ENCODE data around the gene NSUN6.

Gene NSUN6

GRCh38 chr10:18523858-18524257 is 127.5 kb downstream of the NSUN6 start:
- DNase-seq (ENCODE audit: low read depth), result no peak
- no peak for TF ChIP-seq CTCF (IDR thresholded peaks at IDR 0.05; ENCODE audit: low read length, missing control alignments)
- H3K4me3 ChIP-seq (replicated peaks; ENCODE audit: low read depth, low read length), result no peak overlapping the region

- peak; percentile 58 for DNase-seq (ENCODE audit: low read depth)
- no peak for TF ChIP-seq CTCF (IDR thresholded peaks at IDR 0.05; ENCODE audit: low read length, missing control alignments)
- no peak overlapping the region for H3K4me3 ChIP-seq (replicated peaks; ENCODE audit: low read depth, low read length)
These were observed 128.4 kb downstream of the NSUN6 start for GRCh38 chr10:18523025-18523424.

GRCh38 chr10:18516851-18517250 is 134.5 kb downstream of the NSUN6 start:
- no peak overlapping the region for H3K4me3 ChIP-seq (replicated peaks; ENCODE audit: low read depth, low read length)
- DNase-seq (ENCODE audit: low read depth), result no peak
- TF ChIP-seq CTCF (IDR thresholded peaks at IDR 0.05; ENCODE audit: low read length, missing control alignments), result no peak

GRCh38 chr10:18514537-18514936 is 136.8 kb downstream of the NSUN6 start:
- DNase-seq (ENCODE audit: low read depth), result no peak
- no peak overlapping the region for H3K4me3 ChIP-seq (replicated peaks; ENCODE audit: low read depth, low read length)
- no peak for TF ChIP-seq CTCF (IDR thresholded peaks at IDR 0.05; ENCODE audit: low read length, missing control alignments)

GRCh38 chr10:18508587-18508986 is 142.8 kb downstream of the NSUN6 start:
- no peak for TF ChIP-seq CTCF (IDR thresholded peaks at IDR 0.05; ENCODE audit: low read length, missing control alignments)
- no peak for DNase-seq (ENCODE audit: low read depth)
- H3K4me3 ChIP-seq (replicated peaks; ENCODE audit: low read depth, low read length), result no peak overlapping the region

- DNase-seq (ENCODE audit: low read depth), result peak; percentile 54
- TF ChIP-seq CTCF (IDR thresholded peaks at IDR 0.05; ENCODE audit: low read length, missing control alignments), result no peak
These were observed 145.8 kb downstream of the NSUN6 start for GRCh38 chr10:18505456-18506118.

GRCh38 chr10:18504161-18504560 is 147.2 kb downstream of the NSUN6 start:
- no peak for DNase-seq (ENCODE audit: low read depth)
- H3K4me3 ChIP-seq (replicated peaks; ENCODE audit: low read depth, low read length), result no peak overlapping the region
- TF ChIP-seq CTCF (IDR thresholded peaks at IDR 0.05; ENCODE audit: low read length, missing control alignments), result no peak

More at GRCh38 chr10:18505456-18506118, 145.8 kb downstream of the NSUN6 start:
- H3K4me3 ChIP-seq (replicated peaks; ENCODE audit: low read depth, low read length), result no peak overlapping the region

Data from fibroblast of pulmonary artery (primary cell).